CD8-positive, alpha-beta memory T cell (primary cell): ENCODE results near the gene PCNX2. TPM values are rescaled to one million over a fixed set of nuclear protein-coding genes. Genes with fewer than 3 reads are reported as not detected.

Experiments
- CTCF ChIA-PET: fragments of 350-600 bp; sonication (Branson Sonifier 250); formaldehyde crosslinking; loops from one replicate; lab custom pipeline; 2021; ENCODE audit warnings: antibody characterized with exemption; lab: Charles Lee
- POLR2A ChIA-PET: fragments of 350-600 bp; sonication (Branson Sonifier 250); formaldehyde crosslinking; loops from one replicate; lab custom pipeline; 2021; ENCODE audit warnings: antibody characterized with exemption; lab: Charles Lee
- DNase-seq, 5 donors: peaks; one replicate each; pipeline versions ENCODE4 v3.0.0 to v3.0.0-alpha.2; 2020 to 2022; ENCODE audit warnings: mixed read lengths in 1 of 5
- H3K27ac ChIP-seq: one replicate; pipeline ENCODE4 v1.7.0; 2013; ENCODE audit warnings: low read depth, mild to moderate bottlenecking, low read length, moderate library complexity
- H3K27me3 ChIP-seq: 2 replicates; pipeline ENCODE4 v1.7.0; 2013; ENCODE audit warnings: low read length, mild to moderate bottlenecking; ENCODE audit not compliant: insufficient read depth, poor library complexity, severe bottlenecking
- H3K36me3 ChIP-seq: 2 replicates; pipeline ENCODE4 v1.7.0; 2013; ENCODE audit warnings: mild to moderate bottlenecking, low read length, moderate library complexity; ENCODE audit not compliant: insufficient read depth
- H3K4me1 ChIP-seq: 2 replicates; pipeline ENCODE4 v1.7.0; 2013; ENCODE audit warnings: mild to moderate bottlenecking, low read length, moderate library complexity; ENCODE audit not compliant: insufficient read depth
- H3K4me3 ChIP-seq: 2 replicates; pipeline ENCODE4 v1.7.0; 2013; ENCODE audit warnings: mild to moderate bottlenecking, low read length
- H3K9me3 ChIP-seq: 2 replicates; pipeline ENCODE4 v1.7.0; 2013; ENCODE audit warnings: mild to moderate bottlenecking, low read length
- H3K27ac Mint-ChIP-seq, 8 donors: one replicate each; pipeline ENCODE4 v1.8.0; 2020 to 2021; ENCODE audit warnings: mixed read lengths in 8 of 8, mild to moderate bottlenecking in 6 of 8, inconsistent platforms in 3 of 8, moderate library complexity in 3 of 8
- H3K27me3 Mint-ChIP-seq, 2 donors: one replicate each; pipeline ENCODE4 v1.8.0; 2020 to 2021; ENCODE audit warnings: mixed read lengths in 2 of 2, mild to moderate bottlenecking in 1 of 2, moderate library complexity in 1 of 2
- H3K36me3 Mint-ChIP-seq, 3 donors: one replicate each; pipeline ENCODE4 v1.8.0; 2020 to 2021; ENCODE audit warnings: mixed read lengths in 3 of 3, inconsistent platforms in 1 of 3, mild to moderate bottlenecking in 1 of 3
- H3K4me1 Mint-ChIP-seq, 3 donors: one replicate each; pipeline ENCODE4 v1.8.0; 2020 to 2021; ENCODE audit warnings: mixed read lengths in 3 of 3, inconsistent platforms in 1 of 3, mild to moderate bottlenecking in 1 of 3
- H3K4me3 Mint-ChIP-seq, 7 donors: one replicate each; pipeline ENCODE4 v1.8.0; 2020 to 2021; ENCODE audit warnings: mixed read lengths in 7 of 7, mild to moderate bottlenecking in 6 of 7, moderate library complexity in 4 of 7, inconsistent platforms in 2 of 7
- H3K9me3 Mint-ChIP-seq, 5 donors: one replicate each; pipeline ENCODE4 v1.8.0; 2020 to 2022; ENCODE audit warnings: mixed read lengths in 5 of 5, mild to moderate bottlenecking in 3 of 5, moderate library complexity in 2 of 5, inconsistent platforms in 1 of 5
- polyA plus RNA-seq: library from polyadenylated mRNA; unstranded; fragments of 300-500 nt; fragmentation: Illumina TruSeq; gene quantifications from one replicate; pipeline ENCODE4 v1.2.3, GENCODE V29; 2021
- total RNA-seq, 2 experiments: library from RNA; stranded (reverse); gene quantifications; one replicate each; pipeline ENCODE4 v1.2.3, GENCODE V29; 2021

Gene PCNX2
- total and polyA plus RNA-seq, 3 experiments from 2014 or later = 11.7 to 27.3 (median 26.7) TPM

- H3K4me1 Mint-ChIP-seq = no peaks in the 10 kb centered on the region
- H3K36me3 Mint-ChIP-seq = peaks cover 2 to 78% (median 6%) of the 10 kb centered on the region in 3 donors
- no peaks in the 10 kb centered on the region for H3K4me1 ChIP-seq
- no peaks in the 10 kb centered on the region for H3K27me3 ChIP-seq
- H3K36me3 ChIP-seq = no peaks in the 10 kb centered on the region
- no peaks in the 10 kb centered on the region for H3K27me3 Mint-ChIP-seq
- ChIA-PET POLR2A (no interaction called here), CTCF (no interaction called here)
- no peaks in the 10 kb centered on the region for H3K9me3 Mint-ChIP-seq
- H3K4me3 Mint-ChIP-seq = no peak overlapping the region
- H3K4me3 ChIP-seq = no peak overlapping the region
- H3K27ac ChIP-seq = no peak overlapping the region
- H3K9me3 ChIP-seq = no peaks in the 10 kb centered on the region
- H3K27ac Mint-ChIP-seq = no peak overlapping the region
- no peak for DNase-seq
Measured at GRCh38 chr1:232987046-232987773, 308.3 kb downstream of the PCNX2 start.

- ChIA-PET POLR2A (no interaction called here), CTCF (no interaction called here)
- Mint-ChIP-seq H3K27ac (no peak overlapping the region), H3K9me3 (no peaks in the 10 kb centered on the region), H3K36me3 (peaks cover 0 to 72% (median 2%) of the 10 kb centered on the region in 3 donors), H3K4me3 (no peak overlapping the region), H3K4me1 (no peaks in the 10 kb centered on the region), H3K27me3 (no peaks in the 10 kb centered on the region)
- DNase-seq = no peak
- Histone ChIP-seq H3K27ac (no peak overlapping the region), H3K27me3 (no peaks in the 10 kb centered on the region), H3K4me3 (no peak overlapping the region), H3K36me3 (no peaks in the 10 kb centered on the region), H3K9me3 (no peaks in the 10 kb centered on the region), H3K4me1 (no peaks in the 10 kb centered on the region)
Measured at GRCh38 chr1:232986527-232986922, 309.0 kb downstream of the PCNX2 start.

GRCh38 chr1:232985882-232986526, 309.5 kb downstream of the PCNX2 start:
- Mint-ChIP-seq H3K4me3 (no peak overlapping the region), H3K27me3 (no peaks in the 10 kb centered on the region), H3K27ac (no peak overlapping the region), H3K36me3 (peaks cover 0 to 66% (median 0%) of the 10 kb centered on the region in 3 donors), H3K4me1 (no peaks in the 10 kb centered on the region), H3K9me3 (no peaks in the 10 kb centered on the region)
- Histone ChIP-seq H3K9me3 (no peaks in the 10 kb centered on the region), H3K4me3 (no peak overlapping the region), H3K27ac (no peak overlapping the region), H3K4me1 (no peaks in the 10 kb centered on the region), H3K36me3 (no peaks in the 10 kb centered on the region), H3K27me3 (no peaks in the 10 kb centered on the region)
- no peak for DNase-seq
- ChIA-PET CTCF (no interaction called here), POLR2A (no interaction called here)

- peak overlapping the region in 1 of 8 donors; percentile 36 for H3K27ac Mint-ChIP-seq
- H3K27me3 ChIP-seq = no peaks in the 10 kb centered on the region
- H3K36me3 ChIP-seq = no peaks in the 10 kb centered on the region
- no peaks in the 10 kb centered on the region for H3K27me3 Mint-ChIP-seq
- no peak overlapping the region for H3K4me3 Mint-ChIP-seq
- ChIA-PET POLR2A (no interaction called here), CTCF (no interaction called here)
- H3K4me1 ChIP-seq = no peaks in the 10 kb centered on the region
- peaks cover 0 to 5% (median 0%) of the 10 kb centered on the region in 3 donors for H3K4me1 Mint-ChIP-seq
- no peak for DNase-seq
- no peaks in the 10 kb centered on the region for H3K9me3 ChIP-seq
- no peaks in the 10 kb centered on the region for H3K9me3 Mint-ChIP-seq
- peaks cover 0 to 55% (median 3%) of the 10 kb centered on the region in 3 donors for H3K36me3 Mint-ChIP-seq
- no peak overlapping the region for H3K27ac ChIP-seq
- no peak overlapping the region for H3K4me3 ChIP-seq
Measured at GRCh38 chr1:232984577-232985425, 310.7 kb downstream of the PCNX2 start.

GRCh38 chr1:232983817-232984567, 311.5 kb downstream of the PCNX2 start:
- H3K36me3 ChIP-seq = no peaks in the 10 kb centered on the region
- H3K27ac Mint-ChIP-seq = peak overlapping the region in 2 of 8 donors; percentile 47 to 70
- ChIA-PET POLR2A (no interaction called here), CTCF (no interaction called here)
- H3K4me1 ChIP-seq = peaks cover under 1% of the 10 kb centered on the region
- H3K27me3 ChIP-seq = no peaks in the 10 kb centered on the region
- no peak overlapping the region for H3K4me3 Mint-ChIP-seq
- H3K9me3 Mint-ChIP-seq = no peaks in the 10 kb centered on the region
- H3K27ac ChIP-seq = no peak overlapping the region
- no peaks in the 10 kb centered on the region for H3K27me3 Mint-ChIP-seq
- peaks cover 0 to 52% (median 3%) of the 10 kb centered on the region in 3 donors for H3K36me3 Mint-ChIP-seq
- no peaks in the 10 kb centered on the region for H3K9me3 ChIP-seq
- peaks cover 0 to 6% (median 0%) of the 10 kb centered on the region in 3 donors for H3K4me1 Mint-ChIP-seq
- no peak for DNase-seq
- no peak overlapping the region for H3K4me3 ChIP-seq

GRCh38 chr1:232983375-232983774, 312.1 kb downstream of the PCNX2 start:
- no peak overlapping the region for H3K27ac ChIP-seq
- Mint-ChIP-seq H3K27ac (no peak overlapping the region), H3K27me3 (no peaks in the 10 kb centered on the region), H3K9me3 (no peaks in the 10 kb centered on the region), H3K4me1 (peaks cover 4 to 12% (median 5%) of the 10 kb centered on the region in 3 donors), H3K36me3 (peaks cover 0 to 49% (median 3%) of the 10 kb centered on the region in 3 donors), H3K4me3 (no peak overlapping the region)
- no peak overlapping the region for H3K4me3 ChIP-seq
- H3K27me3 ChIP-seq = no peaks in the 10 kb centered on the region
- peaks cover 7% of the 10 kb centered on the region for H3K4me1 ChIP-seq
- DNase-seq = no peak
- ChIA-PET CTCF (no interaction called here), POLR2A (no interaction called here)
- H3K9me3 ChIP-seq = no peaks in the 10 kb centered on the region
- no peaks in the 10 kb centered on the region for H3K36me3 ChIP-seq

- Histone ChIP-seq H3K36me3 (no peaks in the 10 kb centered on the region), H3K27me3 (no peaks in the 10 kb centered on the region), H3K9me3 (no peaks in the 10 kb centered on the region), H3K4me3 (no peak overlapping the region), H3K27ac (no peak overlapping the region), H3K4me1 (peaks cover 14% of the 10 kb centered on the region)
- Mint-ChIP-seq H3K36me3 (peaks cover 0 to 48% (median 8%) of the 10 kb centered on the region in 3 donors), H3K27me3 (no peaks in the 10 kb centered on the region), H3K27ac (peak overlapping the region in 2 of 8 donors; percentile 2 to 44), H3K9me3 (no peaks in the 10 kb centered on the region), H3K4me1 (peaks cover 9 to 19% (median 11%) of the 10 kb centered on the region in 3 donors), H3K4me3 (no peak overlapping the region)
- DNase-seq = no peak
- ChIA-PET CTCF (no interaction called here), POLR2A (no interaction called here)
Measured at GRCh38 chr1:232982238-232982944, 313.1 kb downstream of the PCNX2 start.
